GM21423 (cell line): ENCODE results near the gene PRKD1.
"Not testable (repeated sequence)": the region's sequence is repeated elsewhere in the genome, so short reads cannot be mapped to it uniquely, and the experiment has no call there.

Source experiments
- ATAC-seq: cut with Tn5 transposase; IDR thresholded peaks from one replicate; pipeline ENCODE4 v1.9.1; 2021; ENCODE audit warnings: mild to moderate bottlenecking, moderate library complexity; ENCODE audit not compliant: unreplicated experiment

The PRKD1 gene

DNA sequence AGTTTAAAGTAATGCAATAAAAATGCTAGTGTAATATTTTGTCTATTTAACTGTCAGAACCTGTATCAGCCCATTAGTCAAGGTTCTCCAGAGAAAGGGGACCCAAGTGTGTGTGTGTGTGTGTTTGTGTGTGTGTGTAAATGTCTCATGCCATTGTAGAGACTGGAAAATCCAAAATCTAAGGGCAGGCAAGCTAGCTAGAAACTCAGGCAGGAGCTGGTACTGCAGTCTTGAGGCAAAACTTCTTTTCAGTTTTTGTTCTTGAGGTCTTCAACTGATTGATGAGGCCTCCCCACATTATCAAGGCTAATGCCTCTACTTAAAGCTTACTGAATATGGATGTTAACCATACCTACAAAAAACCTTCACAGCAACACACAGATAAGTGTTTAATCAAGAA, 126.7 kb downstream of the PRKD1 start:
- ATAC-seq, result no peak

DNA sequence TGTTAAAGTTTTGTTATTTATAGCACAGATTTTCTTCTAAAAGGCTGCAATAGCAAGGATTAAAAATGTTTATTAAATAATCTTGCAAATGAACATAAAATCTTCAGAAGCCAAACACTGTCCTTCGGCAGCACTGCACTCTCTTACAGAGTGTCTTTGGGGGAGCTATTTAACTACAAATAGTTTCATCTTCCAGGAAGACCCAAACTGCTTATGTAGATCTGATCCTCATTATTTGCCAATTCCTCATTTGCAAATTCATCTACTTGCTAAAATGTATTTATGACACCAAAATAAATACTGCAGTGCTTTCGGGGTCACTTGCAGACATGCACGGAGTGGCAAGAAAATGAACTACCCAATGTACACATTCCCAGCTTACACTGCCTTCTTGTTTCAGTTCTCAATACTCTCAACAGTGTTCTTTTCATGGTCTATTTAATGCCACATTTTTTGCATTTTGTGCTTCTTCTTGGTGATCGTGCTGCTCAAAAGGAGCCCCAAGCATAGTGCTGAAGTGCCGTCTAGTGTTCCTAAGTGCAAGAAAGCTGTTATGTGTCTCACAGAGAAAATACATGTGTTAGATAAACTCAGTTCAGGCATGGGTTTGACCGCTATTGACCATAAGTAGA, 128.1 kb downstream of the PRKD1 start:
- peak; percentile 91 for ATAC-seq

DNA sequence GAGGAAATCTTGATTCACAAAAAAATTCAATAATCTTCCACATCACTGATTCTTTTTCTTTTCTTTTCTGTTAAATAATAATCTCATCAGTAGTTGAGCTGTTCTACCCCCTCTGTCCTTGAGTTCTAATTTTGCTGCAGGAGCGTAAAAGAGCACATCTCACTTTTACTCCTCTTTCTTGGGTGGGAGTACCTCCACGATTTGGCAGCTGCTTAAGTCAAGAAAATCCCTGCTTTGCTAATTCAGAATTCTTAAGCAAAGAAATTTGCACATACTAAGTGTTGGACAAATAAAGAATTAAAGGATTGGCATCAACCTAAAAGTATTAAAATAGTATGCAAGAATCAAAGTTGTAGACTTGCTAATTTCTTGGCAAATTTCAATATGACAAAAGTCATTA, 128.8 kb downstream of the PRKD1 start:
- no peak for ATAC-seq

DNA sequence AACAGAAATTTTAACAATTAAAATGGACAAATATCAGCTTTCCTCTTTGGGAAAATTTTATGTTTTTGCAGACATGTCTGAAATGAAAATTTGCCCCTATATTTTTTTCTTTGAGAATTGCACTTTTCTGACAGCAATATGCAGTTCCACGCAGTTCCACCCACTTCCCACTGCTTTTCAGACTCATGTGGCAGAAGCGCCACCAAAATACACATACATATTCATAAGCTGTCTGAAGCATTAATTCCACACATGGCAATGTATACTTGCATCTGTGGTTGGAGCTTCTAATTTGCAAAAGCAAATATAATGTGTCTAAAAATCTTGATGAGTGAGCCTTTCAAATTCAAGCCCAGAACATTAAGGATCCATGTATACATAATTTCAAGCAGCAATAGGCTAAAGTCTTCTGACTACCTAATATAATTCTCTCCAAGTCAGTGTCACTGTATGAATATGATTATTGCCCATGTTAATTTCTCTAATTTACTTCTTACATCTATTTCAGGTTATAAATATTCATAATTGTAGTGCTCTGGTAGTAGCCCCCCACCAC, 129.5 kb downstream of the PRKD1 start:
- no peak for ATAC-seq

DNA sequence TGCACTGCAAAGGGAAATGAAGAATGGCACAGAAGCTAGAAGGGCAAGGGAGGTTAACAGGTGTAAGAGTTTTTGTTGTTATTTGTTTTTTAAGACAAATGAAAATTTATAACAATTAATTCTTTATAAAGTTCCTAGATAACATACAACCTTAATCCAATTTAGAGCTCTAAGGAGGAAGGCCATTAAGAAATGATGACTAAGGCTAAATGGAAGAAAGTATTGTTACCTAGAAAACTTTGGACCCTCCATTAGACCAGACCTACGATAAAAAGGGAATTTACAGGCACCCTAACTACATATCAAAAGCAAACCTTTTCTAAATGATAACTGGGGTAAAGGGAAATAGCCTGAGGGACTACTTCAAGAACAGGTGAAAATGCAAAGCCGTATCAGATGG, 130.8 kb downstream of the PRKD1 start:
- ATAC-seq, result no peak

DNA sequence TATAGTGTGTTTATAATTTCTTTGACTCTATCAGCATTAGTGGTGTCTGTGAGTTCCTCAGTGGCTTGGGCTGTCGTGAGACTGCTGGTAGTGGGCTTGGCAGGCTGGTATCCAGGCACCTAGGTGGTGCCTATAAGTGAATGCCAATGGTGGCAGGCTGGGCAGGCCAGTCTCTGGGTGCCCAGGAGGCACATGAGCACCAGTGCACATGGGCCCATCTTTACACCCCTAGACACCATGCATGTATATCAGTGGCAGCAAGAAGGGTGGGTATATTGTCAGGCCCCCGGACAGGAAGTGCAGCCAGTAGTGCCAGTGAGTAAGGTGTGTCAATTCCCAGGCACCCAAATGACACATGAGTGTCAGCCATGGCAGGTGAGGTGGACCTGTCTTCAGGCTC, 138.2 kb downstream of the PRKD1 start:
- ATAC-seq, result no peak

DNA sequence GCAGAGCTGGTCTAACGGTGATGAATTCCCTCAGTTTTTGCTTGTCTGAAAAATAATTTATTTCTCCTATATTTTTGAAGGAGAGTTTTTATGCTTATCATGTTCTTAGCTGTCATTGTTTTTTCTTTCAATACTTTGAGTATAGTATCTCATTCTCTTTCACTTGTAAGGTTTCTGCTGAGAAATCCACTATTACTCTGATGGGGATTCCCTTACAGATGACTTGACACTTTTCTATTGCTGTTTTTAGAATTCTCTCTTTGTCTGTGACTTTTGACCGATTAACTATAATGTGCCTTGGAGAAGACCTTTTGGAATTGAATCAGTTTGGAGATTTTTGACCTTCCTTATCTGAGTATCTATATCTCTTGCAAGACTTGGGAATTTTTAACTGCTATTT, 139.6 kb downstream of the PRKD1 start:
- no peak for ATAC-seq

DNA sequence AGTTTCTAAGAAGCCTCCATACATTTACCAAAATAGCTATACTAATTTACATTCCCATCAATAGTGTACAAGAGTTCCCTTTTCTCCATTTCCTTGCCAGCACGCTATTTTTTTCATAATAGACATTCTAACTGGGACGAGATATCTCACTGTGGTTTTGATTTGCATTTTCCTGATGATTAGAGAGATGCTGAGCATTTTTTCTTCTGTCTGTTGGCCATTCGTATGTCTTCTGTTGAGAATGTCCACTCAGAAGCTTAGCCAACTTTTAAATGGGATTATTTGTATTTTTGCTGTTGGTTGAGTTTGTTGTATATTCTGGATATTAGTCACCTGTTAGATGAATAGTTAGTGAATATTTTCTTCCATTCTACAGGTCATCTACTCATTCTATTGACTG, 144.1 kb downstream of the PRKD1 start:
- no peak for ATAC-seq

DNA sequence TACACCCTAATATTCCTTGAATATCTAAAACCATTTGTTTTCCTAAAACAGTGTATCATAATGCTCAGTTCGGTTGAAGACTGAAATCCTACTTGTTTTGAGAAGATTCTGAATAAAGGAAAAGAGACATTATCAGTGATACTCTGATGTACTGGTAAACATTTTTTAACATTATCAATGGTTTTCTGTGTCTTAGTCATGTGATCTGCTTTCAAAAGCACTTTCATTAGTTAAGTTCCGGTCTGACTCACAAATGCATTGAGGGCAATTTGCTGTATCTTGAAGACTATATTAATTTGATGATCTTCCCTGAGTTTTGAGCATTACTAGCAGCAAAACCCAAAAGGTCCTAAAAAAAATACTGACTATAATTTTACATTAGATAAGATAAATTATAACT, 145.6 kb downstream of the PRKD1 start:
- ATAC-seq, result no peak

DNA sequence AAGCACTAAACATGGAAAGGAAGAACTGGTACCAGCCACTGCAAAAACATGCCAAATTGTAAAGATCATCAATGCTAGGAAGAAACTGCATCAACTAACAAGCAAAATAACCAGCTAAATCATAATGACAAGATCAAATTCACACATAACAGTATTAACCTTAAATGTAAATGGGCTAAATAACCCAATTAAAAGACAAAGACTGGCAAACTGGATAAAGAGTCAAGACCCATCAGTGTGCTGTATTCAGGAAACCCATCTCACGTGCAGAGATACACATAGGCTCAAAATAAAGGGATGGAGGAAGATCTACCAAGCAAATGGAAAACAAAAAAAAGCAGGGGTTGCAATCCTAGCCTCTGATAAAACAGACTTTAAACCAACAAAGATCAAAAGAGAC, 150.5 kb downstream of the PRKD1 start:
- not testable (repeated sequence) for ATAC-seq

DNA sequence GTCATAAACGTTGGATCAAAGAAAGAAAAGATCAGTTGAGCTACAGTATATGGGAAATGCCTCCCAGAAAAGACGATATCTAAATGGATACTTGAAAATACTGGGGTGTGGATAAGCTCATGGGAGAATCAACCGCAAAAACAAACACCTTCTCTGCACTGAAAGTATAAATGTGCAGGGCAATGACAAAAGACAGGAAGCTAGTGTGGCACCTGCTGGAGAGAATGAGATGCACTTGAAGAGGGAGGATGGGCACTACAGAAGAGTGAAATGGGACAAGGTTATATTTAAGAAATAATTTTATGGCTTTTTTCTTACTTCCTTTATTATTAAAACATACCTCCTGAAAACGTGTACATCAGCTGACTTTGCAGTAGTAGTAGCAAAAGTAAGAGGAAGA, 153.7 kb downstream of the PRKD1 start:
- no peak for ATAC-seq

DNA sequence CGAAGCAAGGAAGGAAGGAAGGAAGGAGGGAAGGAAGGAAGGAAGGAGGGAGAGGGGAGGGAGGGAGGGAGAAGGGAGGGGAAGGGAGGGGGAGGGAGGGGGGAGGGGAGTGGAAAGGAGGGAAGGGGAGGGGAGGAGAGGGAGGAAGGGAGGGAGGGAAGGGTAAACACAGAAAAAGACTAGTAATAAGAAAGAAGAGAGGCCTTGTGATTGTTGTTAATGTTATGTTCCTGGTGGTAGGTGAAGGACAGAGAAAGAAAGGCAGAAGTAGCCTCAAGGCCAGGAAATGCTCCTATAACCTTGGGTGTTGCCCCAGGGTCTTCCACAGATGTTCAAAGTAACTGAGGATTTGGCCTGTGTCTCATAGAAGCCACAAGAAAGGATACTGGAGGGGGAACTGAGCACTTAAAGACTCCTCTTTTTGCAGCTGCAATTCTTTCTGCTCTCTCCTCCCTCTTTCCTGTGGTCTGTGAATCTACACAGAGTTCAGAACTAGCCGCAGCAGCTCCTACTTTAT, 164.2 kb downstream of the PRKD1 start:
- ATAC-seq, result no peak

DNA sequence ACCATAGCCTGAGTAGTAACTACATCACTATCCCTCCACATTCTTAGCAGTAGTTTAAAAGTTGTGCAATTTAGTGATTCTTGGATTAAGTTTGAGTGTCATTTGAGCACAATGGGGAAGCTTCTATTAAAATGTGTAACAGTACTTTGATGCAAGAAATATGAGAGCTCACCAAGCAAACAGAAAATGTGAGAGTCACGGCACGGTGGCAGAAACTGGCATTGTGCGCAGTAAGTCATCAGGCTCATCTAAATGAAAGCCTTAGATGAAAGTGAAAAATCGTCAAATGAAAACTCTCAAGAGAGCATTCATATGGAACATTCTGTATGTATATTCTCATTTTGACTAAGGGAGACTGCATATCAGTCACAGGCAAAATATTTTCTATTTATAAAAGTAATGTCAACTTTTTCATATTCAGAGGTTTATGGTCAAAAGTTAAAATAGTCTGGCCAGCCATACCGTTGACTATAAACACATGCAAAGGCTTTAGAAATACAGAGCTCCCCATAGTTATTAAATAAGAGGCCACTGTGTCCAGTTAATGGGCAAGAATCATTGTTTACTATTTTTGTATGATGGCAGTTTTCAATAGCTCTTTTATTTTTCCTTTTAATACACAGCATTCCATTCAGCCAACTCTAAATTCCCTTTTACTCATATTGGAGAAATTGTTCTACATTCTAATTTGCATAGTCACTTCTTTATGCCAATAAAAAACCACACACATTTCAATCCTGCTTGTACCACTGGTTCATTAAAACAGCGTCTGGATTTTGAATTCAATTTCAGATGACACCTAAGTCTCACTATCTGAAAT, 167.9 kb downstream of the PRKD1 start:
- ATAC-seq, result peak; percentile 87

DNA sequence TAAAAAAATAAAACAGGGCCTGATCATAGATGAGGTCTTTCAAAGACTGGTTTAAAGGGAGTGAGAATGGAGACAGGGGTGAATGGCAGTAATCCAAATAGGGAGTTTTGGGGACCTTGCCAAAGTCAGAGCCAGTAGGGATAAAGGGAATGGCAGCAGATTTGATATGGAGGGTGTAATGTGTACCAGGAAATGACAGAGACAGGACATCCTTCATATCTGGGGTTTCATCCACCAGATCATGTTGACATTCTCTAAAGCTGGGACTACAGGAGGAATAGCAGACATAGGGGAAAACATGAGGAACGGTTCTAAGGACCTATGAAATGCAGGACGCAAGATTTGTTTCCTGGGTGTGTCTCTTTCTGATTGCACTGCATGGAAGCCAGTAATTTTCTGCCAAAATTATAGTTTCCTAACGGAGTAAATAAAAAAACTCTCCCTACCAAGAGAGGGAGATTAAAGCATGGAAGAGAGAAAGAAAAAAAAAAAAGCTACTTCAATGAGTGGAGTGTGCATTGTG, 169.9 kb downstream of the PRKD1 start:
- ATAC-seq, result no peak

DNA sequence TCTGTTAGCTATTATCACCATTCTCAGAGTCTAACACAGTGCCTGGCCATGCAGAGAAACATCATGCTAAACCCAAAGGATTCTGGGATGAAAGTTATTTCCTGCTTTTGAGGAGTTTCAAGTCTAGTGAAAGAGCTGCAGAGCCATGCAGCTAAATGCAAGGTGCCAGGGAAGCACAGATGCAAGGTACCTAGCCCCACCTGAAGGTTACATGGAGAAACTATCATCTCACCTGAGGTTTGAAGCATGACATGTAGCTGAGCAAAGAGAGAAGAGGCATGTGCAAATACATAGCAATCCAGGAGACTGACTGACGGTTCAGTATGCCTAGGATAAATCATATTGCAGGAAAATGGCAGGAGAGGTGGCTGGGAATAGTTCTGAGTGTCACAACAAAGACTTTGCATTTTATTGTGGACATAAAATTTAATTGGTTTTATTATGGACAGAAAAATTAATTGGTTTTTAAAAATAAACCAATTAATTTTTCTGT, 170.4 kb downstream of the PRKD1 start:
- ATAC-seq, result no peak

DNA sequence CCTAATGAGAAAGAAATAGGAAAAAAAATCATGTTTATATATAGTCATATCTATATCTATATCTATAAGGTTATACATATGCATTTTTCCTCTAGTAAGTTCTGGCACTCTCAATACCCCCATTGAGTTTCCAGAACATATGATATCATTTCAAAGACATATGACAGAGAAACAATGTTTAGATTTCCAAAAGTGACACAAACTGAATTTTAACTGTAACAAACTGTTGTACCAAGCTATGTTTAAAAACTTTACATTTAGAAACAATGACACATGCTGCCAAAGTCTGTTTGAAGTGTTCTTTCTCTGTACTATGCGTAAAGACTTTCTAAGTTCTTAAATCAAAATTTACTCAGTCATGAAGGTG, 171.6 kb downstream of the PRKD1 start:
- no peak for ATAC-seq

DNA sequence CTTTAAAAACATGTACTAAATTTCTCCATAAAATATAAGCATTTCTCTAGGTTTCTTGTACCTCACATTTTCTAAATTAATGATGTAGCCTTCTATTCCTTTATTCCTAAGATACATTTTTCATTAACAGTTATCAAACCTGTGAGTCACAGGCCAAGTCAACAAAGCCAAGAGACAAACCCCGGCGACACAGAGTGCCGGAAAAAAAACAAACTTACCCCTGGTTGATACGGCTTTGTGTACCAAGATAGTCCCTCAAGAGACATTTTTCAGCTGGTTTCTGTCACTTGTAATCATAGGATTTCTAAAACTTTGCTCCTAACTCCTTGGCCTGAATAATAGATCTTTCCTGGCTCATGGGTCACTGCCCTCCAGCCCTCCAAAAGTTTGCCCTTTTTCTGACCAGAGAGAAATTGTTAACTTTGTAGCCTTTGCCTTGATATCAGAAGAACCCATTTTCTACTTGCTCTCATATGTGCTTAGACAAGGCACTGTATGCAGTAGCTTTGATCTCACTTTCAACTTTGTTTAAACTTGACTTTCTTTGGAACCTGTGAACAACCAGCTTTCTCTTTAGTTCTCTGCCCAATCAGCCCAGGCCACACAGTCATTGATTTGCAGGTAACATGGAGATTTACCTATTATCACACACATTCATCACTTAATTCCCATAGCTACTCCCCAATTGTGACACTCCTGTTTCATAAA, 172.2 kb downstream of the PRKD1 start:
- no peak for ATAC-seq

DNA sequence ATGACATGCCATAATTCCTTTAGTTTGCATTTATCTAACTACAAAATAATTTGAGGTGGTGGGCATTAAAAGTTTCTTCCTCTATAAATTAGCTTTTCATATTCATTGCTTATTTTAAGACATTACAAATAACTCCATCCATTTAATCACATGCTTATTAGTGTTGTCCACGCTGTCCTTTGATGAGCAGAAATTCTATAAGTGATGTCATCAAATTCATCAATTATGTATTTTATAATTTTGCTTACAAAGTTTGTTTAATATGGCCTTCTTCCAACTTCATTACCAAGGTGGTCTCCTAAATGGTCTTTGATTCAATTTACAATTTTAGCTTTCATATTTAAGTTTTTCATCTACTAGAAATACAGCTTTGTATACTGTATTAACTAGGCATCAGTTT, 173.5 kb downstream of the PRKD1 start:
- no peak for ATAC-seq

DNA sequence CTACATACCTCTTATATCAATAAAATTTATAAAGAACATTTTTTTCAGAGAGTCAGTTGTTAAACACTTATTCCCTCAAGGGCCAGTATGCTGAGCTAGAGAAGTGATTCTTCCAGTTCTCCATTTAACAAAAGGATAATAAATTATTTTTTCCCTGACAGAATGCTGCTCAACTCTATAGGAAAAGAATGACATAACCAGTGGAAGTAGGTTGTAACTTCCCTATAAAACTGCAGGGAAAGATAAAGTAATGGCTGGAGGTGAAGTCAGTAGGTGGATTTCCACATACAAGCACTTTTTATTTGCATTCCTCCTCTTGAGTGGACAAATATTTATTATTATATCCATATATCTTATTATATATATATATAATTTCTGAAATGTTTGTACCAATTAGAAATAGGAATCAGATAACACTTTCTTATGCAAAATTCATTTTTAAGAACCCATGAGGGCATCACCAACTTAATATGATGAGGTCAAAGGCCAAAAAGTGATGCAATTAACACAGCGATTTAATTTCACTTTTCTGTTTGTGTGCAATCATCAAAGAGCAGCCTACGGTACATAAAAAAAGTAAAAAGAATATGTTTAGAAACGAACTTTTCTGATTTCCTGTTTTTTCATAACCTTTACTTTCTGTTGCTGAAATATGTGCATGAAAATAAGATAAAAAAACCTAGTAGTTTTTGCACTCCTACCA, 175.3 kb downstream of the PRKD1 start:
- no peak for ATAC-seq

DNA sequence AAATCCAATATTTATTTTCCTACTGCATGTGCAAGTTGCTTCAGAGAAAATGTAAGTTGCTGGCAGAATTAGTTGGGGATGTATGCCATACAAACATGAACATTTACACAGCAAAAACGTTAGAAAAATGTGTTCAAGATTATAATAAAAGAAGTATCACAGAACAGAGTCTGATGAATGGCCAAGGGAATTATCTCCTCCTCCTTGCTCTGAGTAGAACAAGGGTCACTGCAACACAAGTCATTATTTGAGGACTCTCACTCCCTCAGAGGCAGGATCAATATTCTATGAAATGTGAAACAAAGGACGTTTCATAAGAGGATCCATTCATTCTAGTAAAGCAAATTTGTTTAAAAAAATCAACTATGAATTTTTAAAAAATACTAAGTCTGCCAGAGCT, 177.8 kb downstream of the PRKD1 start:
- ATAC-seq, result no peak

DNA sequence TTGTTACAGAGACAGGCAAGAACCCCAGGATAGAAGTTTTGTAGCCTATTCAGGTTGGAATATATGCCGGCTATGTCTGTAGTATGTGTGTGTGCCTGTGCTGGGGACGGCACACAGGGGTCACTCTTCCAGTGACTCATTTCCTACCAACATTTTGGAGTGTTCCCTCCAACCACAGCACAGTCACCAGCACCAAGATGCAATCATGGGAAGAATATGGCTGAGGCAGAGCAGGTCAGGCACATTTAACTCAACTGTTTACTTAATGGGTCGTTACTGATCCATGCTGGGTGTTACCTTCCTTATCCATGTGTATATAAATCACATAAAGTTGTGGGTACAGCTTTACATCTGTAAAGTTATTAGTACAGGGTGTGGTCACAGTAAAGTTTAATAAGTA, 178.3 kb downstream of the PRKD1 start:
- ATAC-seq, result no peak
